HEK293 (cell line): Measurements from ENCODE around the gene CFAP157.

Experiments
- BCL11A ChIP-seq: fragments of 450-650 bp; formaldehyde crosslinking; IDR thresholded peaks from 2 replicates; pipeline ENCODE4 v1.5.1; 2016; ENCODE audit warnings: low read depth, missing biosample characterization, missing genetic modification characterization
- BCL6B ChIP-seq: fragments of 450-650 bp; formaldehyde crosslinking; IDR thresholded peaks from 2 replicates; pipeline ENCODE4 v1.5.1; 2017; ENCODE audit warnings: missing biosample characterization, missing genetic modification characterization
- CTCF ChIP-seq: fragments of 450-650 bp; formaldehyde crosslinking; IDR thresholded peaks from 2 replicates; pipeline ENCODE4 v1.5.1; 2016; ENCODE audit warnings: missing biosample characterization, missing genetic modification characterization
- GLI2 ChIP-seq: fragments of 450-650 bp; formaldehyde crosslinking; IDR thresholded peaks from 2 replicates; pipeline ENCODE4; 2017; ENCODE audit warnings: missing biosample characterization, missing genetic modification characterization, low read depth, borderline replicate concordance
- IKZF3 ChIP-seq: fragments of 450-650 bp; IDR thresholded peaks from 2 replicates; pipeline ENCODE4 v1.5.0; 2018; ENCODE audit warnings: missing biosample characterization, mild to moderate bottlenecking, missing genetic modification characterization, moderate library complexity
- KLF1 ChIP-seq: fragments of 450-650 bp; formaldehyde crosslinking; IDR thresholded peaks from 2 replicates; pipeline ENCODE4 v1.5.1; 2016; ENCODE audit warnings: missing biosample characterization, missing genetic modification characterization
- KLF10 ChIP-seq: fragments of 450-650 bp; IDR thresholded peaks from 2 replicates; pipeline ENCODE4 v1.5.1; 2018; ENCODE audit warnings: missing biosample characterization, mild to moderate bottlenecking, missing genetic modification characterization
- KLF8 ChIP-seq: fragments of 450-650 bp; formaldehyde crosslinking; IDR thresholded peaks from 2 replicates; pipeline ENCODE4 v1.5.1; 2016; ENCODE audit warnings: missing biosample characterization, missing genetic modification characterization
- REPIN1 ChIP-seq: fragments of 450-650 bp; formaldehyde crosslinking; IDR thresholded peaks from 2 replicates; pipeline ENCODE4 v1.5.1; 2017; ENCODE audit warnings: missing biosample characterization, missing genetic modification characterization, low read depth
- SETDB1 ChIP-seq: IDR thresholded peaks from one replicate; pipeline ENCODE4 v1.6.1; 2017; ENCODE audit warnings: mild to moderate bottlenecking, low read length, moderate library complexity, mixed read lengths; ENCODE audit not compliant: insufficient read length
- SP3 ChIP-seq: fragments of 450-650 bp; formaldehyde crosslinking; IDR thresholded peaks from 2 replicates; pipeline ENCODE4 v1.5.1; 2016; ENCODE audit warnings: missing biosample characterization, missing genetic modification characterization
- SP7 ChIP-seq: fragments of 450-650 bp; formaldehyde crosslinking; IDR thresholded peaks from 2 replicates; pipeline ENCODE4 v1.5.1; 2016; ENCODE audit warnings: missing biosample characterization, missing genetic modification characterization
- TRIM28 ChIP-seq: IDR thresholded peaks from 2 replicates; pipeline ENCODE4 v1.6.1; 2011; ENCODE audit warnings: low read length, control low read depth, borderline replicate concordance
- TSHZ1 ChIP-seq: fragments of 450-650 bp; formaldehyde crosslinking; IDR thresholded peaks from 2 replicates; pipeline ENCODE4 v1.5.1; 2016; ENCODE audit warnings: missing biosample characterization, missing genetic modification characterization, borderline replicate concordance
- ZEB2 ChIP-seq: fragments of 450-650 bp; formaldehyde crosslinking; IDR thresholded peaks from 2 replicates; pipeline ENCODE4 v1.5.1; 2016; ENCODE audit warnings: missing biosample characterization, missing genetic modification characterization
- ZNF10 ChIP-seq: fragments of 450-650 bp; formaldehyde crosslinking; IDR thresholded peaks from 2 replicates; pipeline ENCODE4 v1.5.1; 2017; ENCODE audit warnings: missing biosample characterization, missing genetic modification characterization
- ZNF138 ChIP-seq: fragments of 450-650 bp; formaldehyde crosslinking; IDR thresholded peaks from 2 replicates; pipeline ENCODE4 v1.5.1; 2016; ENCODE audit warnings: missing biosample characterization, missing genetic modification characterization, borderline replicate concordance
- ZNF174 ChIP-seq: fragments of 450-650 bp; formaldehyde crosslinking; IDR thresholded peaks from 2 replicates; pipeline ENCODE4 v1.5.0; 2017; ENCODE audit warnings: missing biosample characterization, mild to moderate bottlenecking, missing genetic modification characterization
- ZNF175 ChIP-seq: fragments of 450-650 bp; formaldehyde crosslinking; IDR thresholded peaks from 2 replicates; pipeline ENCODE4 v1.5.1; 2016; ENCODE audit warnings: missing biosample characterization, missing genetic modification characterization
- ZNF19 ChIP-seq: fragments of 450-650 bp; formaldehyde crosslinking; IDR thresholded peaks from 2 replicates; pipeline ENCODE4; 2016; ENCODE audit warnings: missing biosample characterization, missing genetic modification characterization, low read depth
- ZNF239 ChIP-seq: fragments of 450-650 bp; formaldehyde crosslinking; IDR thresholded peaks from 2 replicates; pipeline ENCODE4 v1.5.1; 2016; ENCODE audit warnings: missing biosample characterization, missing genetic modification characterization
- ZNF324 ChIP-seq: fragments of 450-650 bp; formaldehyde crosslinking; IDR thresholded peaks from 2 replicates; pipeline ENCODE4 v1.5.1; 2016; ENCODE audit warnings: missing biosample characterization, missing genetic modification characterization
- ZNF335 ChIP-seq: fragments of 450-650 bp; formaldehyde crosslinking; conservative IDR thresholded peaks from 2 replicates; pipeline ENCODE4 v1.5.1; 2016; ENCODE audit warnings: missing biosample characterization, missing genetic modification characterization
- ZNF341 ChIP-seq: fragments of 450-650 bp; formaldehyde crosslinking; IDR thresholded peaks from 2 replicates; pipeline ENCODE4; 2016; ENCODE audit warnings: low read depth, missing biosample characterization, missing genetic modification characterization
- ZNF398 ChIP-seq: fragments of 450-650 bp; formaldehyde crosslinking; IDR thresholded peaks from 2 replicates; pipeline ENCODE4 v1.5.1; 2017; ENCODE audit warnings: missing biosample characterization, missing genetic modification characterization
- ZNF548 ChIP-seq: fragments of 450-650 bp; formaldehyde crosslinking; IDR thresholded peaks from 2 replicates; pipeline ENCODE4 v1.5.1; 2016; ENCODE audit warnings: missing biosample characterization, missing genetic modification characterization
- ZNF654 ChIP-seq: fragments of 450-650 bp; formaldehyde crosslinking; IDR thresholded peaks from 2 replicates; pipeline ENCODE4 v1.5.1; 2016; ENCODE audit warnings: low read depth, missing biosample characterization, missing genetic modification characterization
- ZNF658 ChIP-seq: fragments of 450-650 bp; formaldehyde crosslinking; IDR thresholded peaks from 2 replicates; pipeline ENCODE4; 2016; ENCODE audit warnings: missing biosample characterization, missing genetic modification characterization
- ZNF692 ChIP-seq: fragments of 450-650 bp; formaldehyde crosslinking; IDR thresholded peaks from 2 replicates; pipeline ENCODE4 v1.5.1; 2016; ENCODE audit warnings: missing biosample characterization, missing genetic modification characterization
- ZNF791 ChIP-seq: fragments of 450-650 bp; formaldehyde crosslinking; IDR thresholded peaks from 2 replicates; pipeline ENCODE4 v1.5.1; 2016; ENCODE audit warnings: missing biosample characterization, missing genetic modification characterization

The CFAP157 gene

DNA sequence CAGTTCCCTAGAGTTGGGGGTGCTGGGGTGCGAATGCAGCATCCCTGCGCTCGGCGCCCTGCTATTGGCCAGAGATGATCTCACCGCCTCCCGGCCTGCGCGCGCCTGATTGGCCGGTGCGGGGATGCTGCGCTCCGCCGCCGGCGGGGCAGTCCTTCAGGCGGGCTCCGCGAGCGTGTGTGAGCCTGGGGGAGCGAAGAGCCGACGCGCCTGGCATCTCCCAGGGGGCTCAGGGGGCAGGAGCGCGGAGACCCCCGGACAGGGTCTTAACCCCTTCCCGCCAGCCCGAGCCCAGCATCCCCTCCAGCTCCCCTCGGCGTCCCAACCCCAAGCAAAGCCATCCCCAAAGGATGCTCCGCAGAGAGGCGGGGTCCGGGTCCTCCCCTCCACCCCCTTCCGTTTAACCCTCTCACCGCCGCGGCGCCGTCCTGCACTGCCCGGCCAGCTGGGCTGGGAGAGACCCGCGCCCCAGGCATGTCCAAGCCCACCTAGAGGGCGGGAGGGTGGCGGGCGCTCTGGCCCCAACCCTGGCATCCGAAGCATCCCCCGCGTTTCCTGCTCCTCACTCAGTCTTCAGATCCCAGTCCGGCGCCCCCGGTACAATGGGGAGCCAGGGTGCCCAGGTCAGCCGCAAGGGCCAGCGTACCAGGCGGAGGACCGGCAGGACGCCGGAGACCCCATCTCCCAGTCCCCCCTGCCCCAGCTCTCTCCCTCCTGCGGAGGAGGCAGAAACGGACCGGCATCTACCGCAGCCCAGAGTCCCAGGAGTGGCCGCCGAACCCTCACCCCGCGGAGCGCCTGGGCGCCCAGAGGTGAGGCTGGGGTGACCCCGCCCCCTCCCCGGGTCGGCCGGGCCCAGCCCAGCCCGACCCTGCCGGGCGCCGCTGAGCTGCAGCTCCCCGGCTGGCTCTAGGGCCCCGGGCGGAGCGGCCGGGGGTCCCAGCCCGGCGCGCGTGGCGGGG is 47.6 kb downstream of the CFAP157 start (continued):
- TF ChIP-seq ZNF548 (tag by site-specific recombination): no peak
- TF ChIP-seq ZNF658 (tag by site-specific recombination): no peak
- TF ChIP-seq ZNF335 (tag by site-specific recombination): peak; percentile 90
- TF ChIP-seq SP7: 0 out of 2 replicates have a peak, but pooled peaks have one; percentile 26
- no peak for TF ChIP-seq ZNF138
- TF ChIP-seq ZNF398: 0 out of 2 replicates have a peak, but pooled peaks have one; percentile 9
- TF ChIP-seq ZNF174 (tag by site-specific recombination): no peak
- TF ChIP-seq TRIM28: no peak
- no peak for TF ChIP-seq ZNF791
- TF ChIP-seq BCL6B (tag by site-specific recombination): no peak
- TF ChIP-seq TSHZ1 (tag by site-specific recombination): no peak
- TF ChIP-seq ZNF654: no peak
- TF ChIP-seq ZNF175: no peak
- TF ChIP-seq GLI2 (tag by site-specific recombination): no peak
- 0 out of 2 replicates have a peak, but pooled peaks have one; percentile 13 for TF ChIP-seq KLF10 (tag by site-specific recombination)
- no peak for TF ChIP-seq SETDB1
- peak; percentile 46; the same call in 1 of the 2 replicates for TF ChIP-seq ZNF341 (tag by site-specific recombination)
- no peak for TF ChIP-seq CTCF
- TF ChIP-seq ZNF239 (tag by site-specific recombination): no peak
- 0 out of 2 replicates have a peak, but pooled peaks have one; percentile 32 for TF ChIP-seq ZNF324 (tag by site-specific recombination)
- TF ChIP-seq KLF1 (tag by site-specific recombination): peak; percentile 54; the same call in 1 of the 2 replicates
- TF ChIP-seq IKZF3 (tag by site-specific recombination): no peak
- peak; percentile 70 for TF ChIP-seq KLF8 (tag by site-specific recombination)
- no peak for TF ChIP-seq REPIN1 (tag by site-specific recombination)
- peak; percentile 56; the same call in 1 of the 2 replicates for TF ChIP-seq ZNF692
- peak; percentile 56; the same call in 1 of the 2 replicates for TF ChIP-seq ZEB2
- TF ChIP-seq ZNF19 (tag by site-specific recombination): no peak
- peak; percentile 60; the same call in 1 of the 2 replicates for TF ChIP-seq BCL11A (tag by site-specific recombination)
- peak; percentile 77 for TF ChIP-seq SP3 (tag by site-specific recombination)
- no peak for TF ChIP-seq ZNF10 (tag by site-specific recombination)
